Spleen (tissue), 7 donors: Measurements from ENCODE around the gene ADAM19.

Source experiments
- POLR2A ChIP-seq, 3 donors: fragments of 450-650 bp; IDR thresholded peaks; one replicate each; pipeline ENCODE4 v1.5.1; 2017; ENCODE audit warnings: antibody characterized with exemption in 3 of 3, mild to moderate bottlenecking in 1 of 3
- POLR2AphosphoS5 ChIP-seq, 3 donors: sonication (generic); formaldehyde crosslinking; IDR thresholded peaks; one replicate each; pipeline ENCODE4 v1.5.1; 2017; ENCODE audit warnings: antibody characterized with exemption in 3 of 3
- TF ChIP-seq, protein P1 (sequence below), 11 experiments: fragments of 200-600 bp in 7 of 11; fragments of 450-650 bp in 4 of 11; sonication (generic) in 4 of 11; IDR thresholded peaks in 8 of 11; conservative IDR thresholded peaks in 3 of 11; 1 replicate in 7 of 11; 2 replicates in 4 of 11; pipeline versions ENCODE4 v1.4.0 to v1.8.0; 2016 to 2021; ENCODE audit warnings: antibody characterized with exemption in 11 of 11, inconsistent platforms in 4 of 11, mild to moderate bottlenecking in 1 of 11
- donor health status: DM: no; HTN: no; CAD: no; lungs with moderate emphysema.
- donor health status: DM: no; HTN: no; CAD: no.
- donor health status: DM: no; HTN: no; CAD: no.

DNA sequence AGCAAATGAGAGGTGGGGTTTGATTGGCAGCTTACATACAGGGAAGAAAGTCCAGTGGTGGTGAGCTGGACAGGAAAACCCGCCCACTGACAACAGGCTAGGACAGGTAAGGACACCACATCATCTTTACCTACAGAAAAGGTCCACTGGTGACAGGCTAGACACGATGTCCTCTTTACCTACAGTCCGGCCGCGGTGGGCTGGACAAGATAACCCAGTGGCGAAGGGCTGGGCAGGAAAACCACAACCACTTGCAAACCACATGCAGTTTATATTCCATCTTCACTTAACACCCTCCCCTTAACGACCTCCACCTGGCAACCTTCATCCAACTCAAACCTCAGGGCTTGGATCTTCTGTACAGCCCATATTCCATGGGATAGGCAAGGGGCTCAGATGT is 120.5 kb downstream of the ADAM19 start:
- TF ChIP-seq, protein P1, sequence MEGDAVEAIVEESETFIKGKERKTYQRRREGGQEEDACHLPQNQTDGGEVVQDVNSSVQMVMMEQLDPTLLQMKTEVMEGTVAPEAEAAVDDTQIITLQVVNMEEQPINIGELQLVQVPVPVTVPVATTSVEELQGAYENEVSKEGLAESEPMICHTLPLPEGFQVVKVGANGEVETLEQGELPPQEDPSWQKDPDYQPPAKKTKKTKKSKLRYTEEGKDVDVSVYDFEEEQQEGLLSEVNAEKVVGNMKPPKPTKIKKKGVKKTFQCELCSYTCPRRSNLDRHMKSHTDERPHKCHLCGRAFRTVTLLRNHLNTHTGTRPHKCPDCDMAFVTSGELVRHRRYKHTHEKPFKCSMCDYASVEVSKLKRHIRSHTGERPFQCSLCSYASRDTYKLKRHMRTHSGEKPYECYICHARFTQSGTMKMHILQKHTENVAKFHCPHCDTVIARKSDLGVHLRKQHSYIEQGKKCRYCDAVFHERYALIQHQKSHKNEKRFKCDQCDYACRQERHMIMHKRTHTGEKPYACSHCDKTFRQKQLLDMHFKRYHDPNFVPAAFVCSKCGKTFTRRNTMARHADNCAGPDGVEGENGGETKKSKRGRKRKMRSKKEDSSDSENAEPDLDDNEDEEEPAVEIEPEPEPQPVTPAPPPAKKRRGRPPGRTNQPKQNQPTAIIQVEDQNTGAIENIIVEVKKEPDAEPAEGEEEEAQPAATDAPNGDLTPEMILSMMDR (IDR thresholded peaks at IDR 0.05 in 8 of 11, conservative IDR thresholded peaks at IDR 0.05 in 3 of 11), result no peak
- TF ChIP-seq POLR2A (IDR thresholded peaks at IDR 0.05) (no peak), POLR2AphosphoS5 (IDR thresholded peaks at IDR 0.05) (no peak)
